SKM-1 (cell line): ENCODE data around the gene UQCRHL.
"Not testable (repeated sequence)": the region's sequence is repeated elsewhere in the genome, so short reads cannot be mapped to it uniquely, and the experiment has no call there.

Experiments used
- DNase-seq: peaks from one replicate; lab custom pipeline; 2025; ENCODE audit not compliant: unreplicated experiment; lab: John Stamatoyannopoulos, UW

UQCRHL gene

GRCh38 chr1:15807549-15807948 lies at the start of gene UQCRHL:
UQCRHL (minus strand) TSS chr1:15807649; CDS start chr1:15807649, 0 bp downstream.
- DNase-seq: not testable (repeated sequence)

DNA sequence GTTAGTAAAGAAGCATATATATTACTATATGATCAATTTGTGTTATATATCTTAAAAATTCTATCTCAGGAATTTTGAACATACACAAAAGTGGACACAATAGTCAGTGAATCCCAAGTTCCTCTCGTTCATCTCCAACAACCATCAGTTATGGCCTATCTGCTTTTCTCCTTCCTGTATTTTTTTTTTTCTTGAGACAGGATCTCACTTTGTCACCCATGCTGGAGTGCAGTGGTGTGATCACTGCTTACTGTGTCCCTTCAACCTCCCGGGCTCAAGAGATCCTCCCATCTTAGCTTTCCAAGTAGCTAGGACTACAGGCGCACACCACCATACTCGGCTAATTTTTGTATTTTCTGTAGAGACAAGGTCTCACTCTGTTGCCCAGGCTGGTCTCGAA lies 49.4 kb upstream of the UQCRHL start:
- no peak for DNase-seq

DNA sequence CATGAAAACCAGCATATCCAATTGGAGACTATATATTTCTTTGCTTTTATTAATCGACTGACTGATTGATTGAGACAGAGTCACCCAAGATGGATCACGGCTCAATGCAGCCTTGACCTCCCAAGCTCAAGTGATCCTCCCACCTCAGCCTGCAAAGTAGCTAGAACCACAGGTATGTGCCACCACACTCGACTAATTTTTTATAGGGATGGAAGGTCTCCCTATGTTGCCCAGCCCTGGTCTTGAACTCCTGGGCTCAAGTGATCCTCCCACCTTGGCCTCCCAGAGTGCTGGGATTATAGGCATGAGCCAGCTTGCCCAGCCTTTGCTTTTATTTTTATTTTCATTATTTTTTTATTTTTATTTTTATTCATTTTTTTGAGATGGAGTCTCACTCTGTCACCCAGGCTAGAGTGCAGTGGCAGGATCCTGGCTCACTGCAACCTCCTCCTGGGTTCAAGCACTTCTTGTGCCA lies 45.4 kb upstream of the UQCRHL start:
- DNase-seq: no peak

- DNase-seq: no peak
These were observed 44.8 kb upstream of the UQCRHL start for GRCh38 chr1:15852036-15852827.

DNA sequence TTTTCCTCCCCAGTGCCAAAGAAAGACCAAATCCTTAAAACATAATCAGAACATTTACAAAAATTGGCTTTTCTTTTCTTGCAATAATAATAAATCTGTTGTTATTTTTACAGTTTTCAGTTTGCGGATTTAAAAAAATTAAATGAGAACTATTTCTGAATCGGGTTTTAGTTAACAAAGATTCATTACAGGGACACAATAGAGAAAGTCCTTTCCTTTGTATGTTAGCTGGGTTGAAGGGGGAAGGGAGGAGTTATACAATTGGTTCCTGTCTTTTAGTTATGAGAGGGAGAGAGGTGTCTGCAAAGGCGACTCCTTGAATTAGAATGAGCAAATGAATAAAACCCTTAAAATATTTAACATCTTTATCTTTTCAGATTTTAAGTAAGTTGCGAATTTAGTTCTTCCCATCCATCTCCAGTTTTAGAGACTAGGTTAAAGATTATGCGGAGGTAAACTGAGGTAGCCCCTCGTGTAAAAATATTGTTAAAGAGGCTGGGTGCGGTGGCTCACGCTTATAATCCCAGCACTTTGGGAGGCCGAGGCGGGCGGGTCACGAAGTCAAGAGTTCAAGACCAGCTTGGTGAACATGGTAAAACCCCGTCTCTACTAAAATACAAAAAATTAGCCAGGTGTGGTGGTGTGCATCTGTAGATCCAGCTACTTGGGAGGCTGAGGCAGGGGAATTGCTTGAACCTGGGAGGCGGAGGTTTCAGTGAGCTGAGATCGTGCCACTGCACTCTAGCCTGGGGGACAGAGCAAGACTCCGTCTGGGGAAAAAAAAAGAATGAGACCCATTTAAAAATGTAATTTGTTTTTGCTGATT lies 44.0 kb upstream of the UQCRHL start:
- DNase-seq: no peak

DNA sequence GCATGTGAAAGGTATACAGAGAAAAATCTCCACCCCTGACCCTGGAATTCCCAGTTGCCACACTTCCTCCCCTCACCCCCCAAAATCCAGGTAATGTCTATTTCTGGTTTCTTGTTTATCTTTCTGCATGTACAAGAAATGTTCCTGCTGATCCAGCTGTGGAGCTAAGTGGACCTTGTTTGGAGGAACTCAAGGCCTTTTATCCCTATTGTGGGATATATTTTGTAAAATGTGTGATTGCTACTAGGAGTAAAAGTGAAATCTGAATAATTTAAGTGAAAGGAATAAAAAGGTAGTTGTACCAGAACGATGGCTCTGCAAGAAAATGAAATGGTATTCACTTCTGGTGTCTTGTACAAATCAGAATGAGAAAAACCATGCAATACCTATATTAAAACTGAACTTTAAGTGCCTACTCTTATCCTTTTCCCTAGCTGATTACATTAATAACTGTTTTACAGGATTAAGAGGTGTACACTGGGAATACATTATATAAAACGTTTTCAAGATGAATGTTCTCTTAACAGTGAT lies 43.1 kb upstream of the UQCRHL start:
- no peak for DNase-seq

DNA sequence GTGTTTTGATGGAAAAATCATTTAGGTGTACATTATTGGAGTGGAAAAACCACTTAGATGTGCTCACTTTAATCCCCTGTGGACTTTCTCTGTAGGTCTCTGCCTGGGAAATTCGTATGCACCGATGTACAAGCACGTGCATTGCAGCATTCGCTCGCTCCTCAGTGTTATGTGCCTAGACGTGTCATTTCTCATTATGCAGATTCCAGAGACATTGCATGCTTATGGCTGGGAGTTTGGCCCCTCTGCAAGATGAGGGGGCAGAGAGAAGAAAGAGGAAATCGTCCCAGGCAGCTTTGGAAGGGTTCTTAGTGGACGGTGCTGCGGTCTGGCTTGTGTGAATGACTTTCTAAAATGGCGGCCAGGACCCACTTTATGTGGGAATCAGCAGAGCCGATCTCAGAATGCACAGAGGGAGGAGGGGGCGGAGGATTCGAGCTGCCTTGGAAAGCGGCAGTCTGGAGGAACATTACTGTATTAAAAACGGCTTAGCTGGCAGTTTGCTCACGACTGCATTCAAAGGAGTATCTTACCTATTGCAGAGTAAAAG lies 42.4 kb upstream of the UQCRHL start:
- peak; percentile 20 for DNase-seq

GRCh38 chr1:15848929-15849774 lies 41.7 kb upstream of the UQCRHL start:
- DNase-seq: peak; percentile 20

DNA sequence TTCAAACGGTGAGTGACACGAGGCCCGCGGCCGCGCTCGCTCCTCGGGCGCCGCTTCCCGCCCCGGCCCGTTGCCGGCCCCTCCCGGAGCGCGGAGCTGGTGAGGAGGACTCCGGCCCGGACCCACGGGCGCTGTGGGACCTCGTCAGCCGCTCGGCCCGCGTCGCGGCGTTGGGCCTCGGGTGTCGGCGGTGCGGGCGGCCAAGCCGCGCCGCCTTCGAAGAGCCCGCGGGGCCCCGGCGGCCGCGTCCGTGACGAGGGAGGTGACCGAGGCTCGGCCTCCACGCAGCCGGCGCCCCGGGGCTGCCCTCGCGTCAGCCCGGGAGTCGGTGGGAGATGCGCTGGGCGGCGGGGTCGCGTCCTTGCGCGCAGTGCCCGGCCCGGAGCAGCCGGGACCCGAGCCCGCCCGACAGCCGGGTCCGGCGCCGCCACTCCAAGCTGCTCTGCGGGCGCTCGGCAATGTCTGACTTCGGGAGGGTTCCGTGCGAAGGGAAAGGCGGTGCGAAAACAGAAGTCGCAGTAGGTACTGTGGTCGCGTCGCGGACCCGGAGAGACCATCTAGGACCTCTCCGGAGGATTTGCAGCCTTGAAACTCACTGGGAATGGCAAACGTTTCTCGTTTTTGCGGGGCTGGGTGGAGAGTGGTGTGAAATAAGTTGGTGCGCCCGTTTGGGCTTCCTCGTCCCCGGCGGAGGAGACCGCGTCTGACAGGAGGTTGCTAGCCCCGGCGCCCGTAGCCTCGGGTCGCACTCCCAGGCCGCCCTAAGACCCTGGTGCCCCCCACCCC lies 40.9 kb upstream of the UQCRHL start:
- DNase-seq: no peak

- DNase-seq: no peak
These were observed 40.4 kb upstream of the UQCRHL start for GRCh38 chr1:15847893-15848142.

- DNase-seq: peak; percentile 90
These were observed 39.8 kb upstream of the UQCRHL start, which contains the start of gene SPEN for GRCh38 chr1:15847100-15847892. SPEN (plus strand) TSS chr1:15847707; CDS start chr1:15848068, 361 bp downstream.

DNA sequence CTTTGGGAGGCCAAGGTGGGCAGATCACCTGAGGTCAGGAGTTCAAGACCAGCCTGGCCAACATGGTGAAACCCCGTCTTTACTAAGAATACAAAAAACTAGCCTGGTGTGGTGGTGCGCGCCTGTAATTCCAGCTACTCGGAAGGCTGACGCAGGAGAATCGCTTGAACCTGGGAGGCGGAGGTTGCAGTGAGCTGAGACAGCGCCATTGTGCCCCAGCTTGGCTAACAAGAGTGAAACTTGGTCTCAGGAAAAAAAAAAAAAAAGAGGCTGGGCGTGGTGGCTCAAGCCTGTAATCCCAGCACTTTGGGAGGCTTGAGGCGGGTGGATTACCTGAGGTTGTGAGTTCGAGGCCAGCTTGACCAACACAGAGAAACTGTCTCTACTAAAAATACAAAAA lies 38.6 kb upstream of the UQCRHL start:
- not testable (repeated sequence) for DNase-seq

DNA sequence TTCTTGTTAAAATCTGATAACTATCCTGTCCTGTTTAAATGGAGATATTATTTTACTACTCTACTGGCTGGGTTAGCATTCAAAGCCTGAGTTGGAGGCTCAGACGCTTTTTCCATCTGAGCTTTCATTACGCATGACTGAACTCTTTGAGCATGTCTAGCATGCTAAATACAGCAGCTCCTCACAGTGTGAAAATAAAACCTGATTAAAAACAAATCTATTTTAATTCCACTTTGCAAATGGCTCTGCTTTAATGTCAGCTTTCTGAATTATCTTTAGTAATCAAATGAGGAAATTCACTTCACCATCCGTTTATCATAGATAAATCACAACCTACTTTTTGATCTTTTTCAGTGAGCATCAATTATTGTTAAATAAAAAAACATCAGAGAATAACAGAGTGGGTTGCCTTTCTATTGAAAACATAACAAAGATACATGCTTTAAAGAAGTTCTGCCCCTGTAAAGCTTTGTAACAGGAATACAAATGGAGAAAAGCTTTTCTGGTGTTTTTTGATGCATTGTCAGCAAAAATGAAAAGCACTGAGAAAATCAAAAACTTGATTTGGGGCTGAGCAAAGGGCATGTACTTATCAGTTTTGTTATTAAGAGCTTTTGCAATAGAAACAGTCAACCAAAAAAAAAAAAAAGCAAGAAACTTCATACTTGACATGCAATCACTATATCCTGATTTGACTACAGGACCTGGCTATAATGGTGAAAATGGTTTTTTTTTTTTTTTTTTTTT lies 36.5 kb upstream of the UQCRHL start:
- DNase-seq: no peak

DNA sequence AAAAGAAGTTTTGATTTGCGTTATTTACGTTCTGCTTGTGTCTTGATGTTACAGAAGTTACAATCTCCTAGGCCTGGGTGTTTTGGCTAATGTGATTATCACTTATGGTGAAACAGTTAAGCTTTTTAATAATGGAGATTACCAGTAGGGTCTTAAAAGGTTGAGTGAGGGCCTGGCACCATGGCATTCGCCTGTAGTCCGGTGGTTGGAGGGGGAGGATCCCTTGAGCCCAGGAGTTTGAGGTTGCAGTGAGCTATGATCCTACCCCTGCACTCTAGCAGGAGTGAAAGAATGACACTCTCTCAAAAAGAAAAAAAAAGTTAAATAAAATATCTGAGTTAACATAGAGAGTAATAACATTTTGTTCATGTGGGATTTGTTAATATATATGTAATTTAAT lies 31.3 kb upstream of the UQCRHL start:
- no peak for DNase-seq

DNA sequence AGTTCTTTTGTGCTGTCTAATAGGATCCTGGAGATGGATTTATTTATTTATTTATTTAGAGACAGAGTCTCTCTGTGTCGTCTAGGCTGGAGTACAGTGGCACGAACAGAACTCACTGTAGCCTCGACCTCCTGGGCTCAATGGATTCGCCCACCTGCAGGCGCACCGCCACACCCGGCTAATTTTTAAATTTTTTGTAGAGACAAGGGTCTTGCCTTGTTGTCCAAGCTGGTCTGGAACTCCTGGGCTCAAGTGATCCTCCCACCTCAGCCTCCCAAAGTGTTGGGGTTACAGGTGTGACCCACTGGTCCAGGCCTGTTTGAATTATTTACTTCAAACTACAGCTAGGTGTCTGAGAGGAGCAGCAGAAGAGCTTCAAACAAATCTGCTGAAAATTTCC lies 30.5 kb upstream of the UQCRHL start:
- DNase-seq: no peak

GRCh38 chr1:15836772-15837669 lies 29.6 kb upstream of the UQCRHL start:
- DNase-seq: no peak

DNA sequence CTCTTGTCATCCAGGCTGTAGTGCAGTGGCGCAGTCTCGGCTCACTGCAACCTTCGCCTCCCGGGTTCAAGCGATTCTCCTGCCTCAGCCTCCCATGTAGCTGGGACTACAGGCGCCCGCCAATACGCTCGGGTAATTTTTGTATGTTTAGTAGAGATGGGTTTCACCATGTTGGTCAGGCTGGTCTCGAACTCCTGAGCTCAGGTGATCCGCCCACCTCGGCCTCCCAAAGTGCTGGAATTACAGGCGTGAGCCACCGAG lies 29.0 kb upstream of the UQCRHL start:
- DNase-seq: not testable (repeated sequence)
